ENCODE measurements around the gene ABL1. TPM values are rescaled to one million over a fixed set of nuclear protein-coding genes. Genes with fewer than 3 reads are reported as not detected.

The ABL1 gene
- polyA plus RNA-seq, 2 donors: 13.6 to 19.0 TPM

DNA sequence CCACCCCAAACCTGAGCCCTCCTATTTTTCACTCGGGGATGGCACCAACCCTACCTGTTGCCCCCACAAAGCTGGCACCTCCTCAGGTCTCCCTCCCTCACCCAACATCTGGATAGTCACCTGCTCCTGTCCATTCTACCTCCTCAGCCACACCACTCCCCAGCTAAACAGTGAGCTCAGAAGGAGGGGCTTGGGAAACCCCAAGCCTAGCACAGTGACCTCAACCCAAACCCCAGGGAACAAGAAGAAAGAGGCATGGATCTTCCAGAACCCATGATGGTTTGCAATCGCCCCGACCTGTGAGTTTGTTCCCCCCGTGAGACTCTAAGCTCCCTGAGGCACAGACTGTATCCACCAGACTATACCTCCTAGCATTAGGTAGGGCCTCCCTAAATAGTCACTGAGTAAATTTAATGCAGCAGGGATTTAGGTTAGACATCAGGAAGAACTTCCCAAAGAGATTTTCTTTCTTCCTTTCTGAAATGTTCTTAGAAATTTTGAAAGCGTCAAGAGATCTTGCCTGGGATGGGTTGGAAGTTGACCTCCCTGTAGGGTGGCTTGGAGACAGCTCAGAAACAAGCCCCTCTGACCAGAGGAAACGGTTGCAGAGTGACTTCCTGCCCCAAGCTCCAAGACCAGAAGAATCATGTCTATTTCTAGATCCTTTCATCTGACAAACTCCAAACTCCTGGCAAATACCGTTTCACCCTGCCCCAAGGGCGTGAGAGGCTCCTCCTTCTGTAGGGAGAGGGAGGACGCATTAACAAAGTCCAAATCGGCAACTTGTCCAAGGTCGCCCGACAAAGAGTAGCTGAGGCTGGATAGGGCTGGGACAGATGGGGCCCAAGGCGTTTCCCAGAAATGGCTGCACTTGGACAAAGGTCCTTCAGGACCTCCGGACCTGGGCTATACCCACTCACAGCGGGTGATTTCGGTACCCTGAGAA is 99.9 kb downstream of the ABL1 start:
- no peaks in the 10 kb centered on the region for H3K36me3 ChIP-seq (ENCODE audit: control insufficient read depth in 2 of 2, insufficient read depth in 2 of 2, low read length in 1 of 2)
- H3K4me1 ChIP-seq (ENCODE audit: control insufficient read depth in 2 of 2, insufficient read depth in 2 of 2, low read length in 1 of 2): peaks cover 9% of the 10 kb centered on the region in 2 donors
- H3K27me3 ChIP-seq (ENCODE audit: control insufficient read depth in 1 of 2, insufficient read depth in 2 of 2, low read length in 2 of 2): peaks cover 0 to 21% of the 10 kb centered on the region in 2 donors
- 50 to 51% methylated on average over 16 of the region's 16 CpGs for WGBS, 2 donors
- H3K9me3 ChIP-seq (ENCODE audit: control insufficient read depth in 2 of 2, insufficient read depth in 1 of 2, low read depth in 1 of 2, low read length in 1 of 2): no peaks in the 10 kb centered on the region
- H3K4me3 ChIP-seq (ENCODE audit: low read depth in 1 of 2, low read length in 2 of 2): no peak overlapping the region
- no peak overlapping the region for H3K27ac ChIP-seq (ENCODE audit: low read depth in 2 of 2, low read length in 1 of 2)

DNA sequence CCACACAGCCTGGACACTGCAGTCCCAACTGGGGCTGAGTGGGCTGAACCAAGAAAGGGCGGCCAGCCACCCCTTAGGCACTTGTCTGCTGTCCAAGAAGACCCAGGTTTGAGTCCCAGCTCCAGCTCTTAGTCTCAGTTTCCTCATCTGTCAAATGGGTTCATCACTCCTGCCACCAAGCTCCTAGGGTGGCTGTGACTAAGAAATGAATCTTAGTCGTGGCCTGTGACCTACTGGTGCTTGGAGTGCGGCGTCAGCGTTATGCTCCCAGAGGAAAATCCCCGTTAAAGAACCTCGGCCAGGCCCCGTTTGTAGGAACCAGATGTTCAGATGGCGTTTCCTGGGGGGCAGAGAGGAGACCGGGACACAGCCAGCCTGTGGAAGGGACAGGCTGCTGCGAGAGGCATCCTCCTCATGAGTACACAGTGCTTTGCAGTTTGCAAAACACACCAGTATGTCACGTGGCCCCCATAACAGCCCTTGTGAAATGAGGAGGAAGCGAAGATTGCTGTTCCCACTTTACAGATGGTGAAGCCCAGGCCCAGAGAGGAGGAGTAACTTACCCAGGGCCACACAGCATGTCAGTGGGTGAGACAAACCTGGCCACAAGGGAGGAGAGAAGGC is 100.7 kb downstream of the ABL1 start:
- no peaks in the 10 kb centered on the region for H3K9me3 ChIP-seq (ENCODE audit: control insufficient read depth in 2 of 2, insufficient read depth in 1 of 2, low read depth in 1 of 2, low read length in 1 of 2)
- no peak overlapping the region for H3K4me3 ChIP-seq (ENCODE audit: low read depth in 1 of 2, low read length in 2 of 2)
- WGBS, 2 donors: 80 to 88% methylated on average over 13 of the region's 13 CpGs
- H3K36me3 ChIP-seq (ENCODE audit: control insufficient read depth in 2 of 2, insufficient read depth in 2 of 2, low read length in 1 of 2): no peaks in the 10 kb centered on the region
- no peak overlapping the region for H3K27ac ChIP-seq (ENCODE audit: low read depth in 2 of 2, low read length in 1 of 2)
- peaks cover 9% of the 10 kb centered on the region in 2 donors for H3K4me1 ChIP-seq (ENCODE audit: control insufficient read depth in 2 of 2, insufficient read depth in 2 of 2, low read length in 1 of 2)
- H3K27me3 ChIP-seq (ENCODE audit: control insufficient read depth in 1 of 2, insufficient read depth in 2 of 2, low read length in 2 of 2): peaks cover 0 to 25% of the 10 kb centered on the region in 2 donors

DNA sequence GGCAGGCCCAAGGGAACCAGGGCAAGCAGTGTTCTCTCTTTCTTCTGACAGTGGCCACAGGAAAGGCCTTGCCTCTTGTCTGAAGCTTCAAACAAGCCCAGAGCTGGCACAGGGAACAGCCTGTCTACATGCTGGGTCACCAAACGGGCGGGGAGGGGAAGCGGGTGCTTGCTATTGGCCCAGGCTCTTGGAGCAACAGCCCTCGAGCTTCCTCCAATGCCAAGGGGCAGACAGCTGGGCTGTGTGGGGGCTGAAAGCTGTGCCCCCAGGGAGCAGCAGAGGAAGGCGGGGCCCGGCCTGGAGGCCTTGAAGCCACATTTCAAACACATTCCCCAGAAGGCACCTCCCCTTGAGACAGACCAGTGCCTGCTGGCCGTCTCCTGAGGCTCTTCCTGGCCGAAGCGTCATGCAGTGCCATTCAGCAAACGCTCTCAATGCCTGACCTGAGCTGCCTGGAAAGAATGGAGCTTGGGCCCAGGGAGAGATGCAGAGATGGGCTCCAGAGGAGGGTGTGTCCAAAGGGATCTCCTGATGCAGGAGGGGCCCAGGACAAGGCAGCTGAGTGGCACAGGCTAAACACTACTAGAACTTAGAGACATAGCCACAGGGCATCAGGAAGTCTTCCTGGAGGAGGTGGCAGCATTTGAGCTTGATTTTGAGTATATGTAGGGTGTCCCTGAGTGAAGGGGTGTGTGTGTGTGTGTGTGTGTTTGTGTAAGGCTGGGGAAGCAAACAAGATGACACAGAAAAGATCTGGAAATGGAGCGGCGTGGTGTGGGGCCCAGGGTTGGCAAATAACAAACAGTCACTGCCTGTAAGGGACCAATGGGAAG is 101.4 kb downstream of the ABL1 start:
- Histone ChIP-seq H3K27me3 (ENCODE audit: control insufficient read depth in 1 of 2, insufficient read depth in 2 of 2, low read length in 2 of 2) (peaks cover 0 to 25% of the 10 kb centered on the region in 2 donors), H3K36me3 (ENCODE audit: control insufficient read depth in 2 of 2, insufficient read depth in 2 of 2, low read length in 1 of 2) (no peaks in the 10 kb centered on the region), H3K27ac (ENCODE audit: low read depth in 2 of 2, low read length in 1 of 2) (no peak overlapping the region), H3K4me1 (ENCODE audit: control insufficient read depth in 2 of 2, insufficient read depth in 2 of 2, low read length in 1 of 2) (peaks cover 9% of the 10 kb centered on the region in 2 donors), H3K9me3 (ENCODE audit: control insufficient read depth in 2 of 2, insufficient read depth in 1 of 2, low read depth in 1 of 2, low read length in 1 of 2) (no peaks in the 10 kb centered on the region), H3K4me3 (ENCODE audit: low read depth in 1 of 2, low read length in 2 of 2) (no peak overlapping the region)
- WGBS, 2 donors: 45 to 48% methylated on average over 12 of the region's 12 CpGs

Other genes starting within 250 kb of the ABL1 start
- under 1 TPM in 1 of 2 donors, not detected in 1; 0.04 TPM for gene PRDM12, start 170.7 kb upstream of the ABL1 start, polyA plus RNA-seq
- 10 to 100 TPM; 14.3 to 17.4 TPM for gene EXOSC2, start 141.5 kb upstream of the ABL1 start, polyA plus RNA-seq
- under 1 TPM; 0.08 to 0.16 TPM for gene QRFP, start 61.6 kb downstream of the ABL1 start, polyA plus RNA-seq
- under 1 TPM; 0.06 to 0.24 TPM for gene FIBCD1, start 104.0 kb downstream of the ABL1 start, polyA plus RNA-seq
- 1 to 10 TPM; 1.1 to 1.2 TPM for gene LAMC3, start 173.9 kb downstream of the ABL1 start, polyA plus RNA-seq